HepG2 (cell line): ENCODE data around the gene TOR4A. TPM values are rescaled to one million over a fixed set of nuclear protein-coding genes. Genes with fewer than 3 reads are reported as not detected.

Source experiments
- ADNP ChIP-seq: sonication (generic); formaldehyde crosslinking; IDR thresholded peaks from 2 replicates; pipeline ENCODE4 v1.4.0; 2020; ENCODE audit warnings: missing genetic modification reagents
- CAMTA2 ChIP-seq: sonication (generic); formaldehyde crosslinking; IDR thresholded peaks from 2 replicates; pipeline ENCODE4 v1.4.0; 2020; ENCODE audit warnings: mild to moderate bottlenecking, missing genetic modification reagents, borderline replicate concordance
- DMAP1 ChIP-seq: IDR thresholded peaks from 2 replicates; pipeline ENCODE4 v1.6.1; 2016
- ETV5 ChIP-seq: IDR thresholded peaks from 2 replicates; pipeline ENCODE4 v1.6.1; 2018; ENCODE audit warnings: missing biosample characterization, missing genetic modification reagents, inconsistent platforms, borderline replicate concordance
- GABPB1 ChIP-seq: IDR thresholded peaks from 2 replicates; pipeline ENCODE4 v1.6.1; 2016; ENCODE audit warnings: mild to moderate bottlenecking, missing genetic modification reagents, moderate library complexity, missing compliant biosample characterization
- KDM1A ChIP-seq: IDR thresholded peaks from 2 replicates; pipeline ENCODE4 v1.6.1; 2016; ENCODE audit warnings: missing compliant biosample characterization
- KLF15 ChIP-seq: sonication (generic); formaldehyde crosslinking; IDR thresholded peaks from 2 replicates; pipeline ENCODE4 v1.8.1; 2023; ENCODE audit warnings: borderline replicate concordance, mild to moderate bottlenecking, inconsistent platforms, missing genetic modification reagents, mixed read lengths
- MEF2D ChIP-seq: sonication (generic); formaldehyde crosslinking; IDR thresholded peaks from 2 replicates; pipeline ENCODE4 v1.5.1; 2020; ENCODE audit warnings: mild to moderate bottlenecking, missing genetic modification reagents
- NR2C2 ChIP-seq: sonication (generic); formaldehyde crosslinking; IDR thresholded peaks from 2 replicates; pipeline ENCODE4 v1.4.0; 2020; ENCODE audit warnings: missing genetic modification reagents, mild to moderate bottlenecking, moderate library complexity, borderline replicate concordance
- NR2F6 ChIP-seq, 2 experiments: IDR thresholded peaks; 2 replicates each; pipeline ENCODE4 v1.6.1; 2016; ENCODE audit warnings: antibody characterized with exemption in 1 of 2, mild to moderate bottlenecking in 1 of 2
- NRL ChIP-seq: sonication (generic); formaldehyde crosslinking; IDR thresholded peaks from 2 replicates; pipeline ENCODE4 v1.5.0; 2020; ENCODE audit warnings: missing genetic modification reagents, mild to moderate bottlenecking, moderate library complexity, borderline replicate concordance
- PAX8 ChIP-seq: sonication (generic); formaldehyde crosslinking; IDR thresholded peaks from 2 replicates; pipeline ENCODE4 v1.8.0; 2022; ENCODE audit warnings: mild to moderate bottlenecking, missing genetic modification reagents, borderline replicate concordance
- SAP130 ChIP-seq: IDR thresholded peaks from 2 replicates; pipeline ENCODE4 v1.6.1; 2016; ENCODE audit warnings: low read depth
- SRSF1 ChIP-seq: fragments of 200-400 bp; formaldehyde crosslinking; optimal IDR thresholded peaks from 2 replicates; pipeline ENCODE3; 2017; ENCODE audit warnings: mild to moderate bottlenecking, low read depth, low read length, moderate library complexity
- THAP8 ChIP-seq: sonication (generic); formaldehyde crosslinking; IDR thresholded peaks from 2 replicates; pipeline ENCODE4 v1.5.1; 2020; ENCODE audit warnings: missing genetic modification reagents, mild to moderate bottlenecking, borderline replicate concordance
- ZNF367 ChIP-seq: sonication (generic); formaldehyde crosslinking; IDR thresholded peaks from 2 replicates; pipeline ENCODE4 v1.4.0; 2020; ENCODE audit warnings: missing genetic modification reagents, borderline replicate concordance
- ZNF501 ChIP-seq: sonication (generic); formaldehyde crosslinking; IDR thresholded peaks from 2 replicates; pipeline ENCODE4 v1.5.1; 2020; ENCODE audit warnings: mild to moderate bottlenecking, moderate library complexity, missing genetic modification reagents
- ZNF678 ChIP-seq: sonication (generic); formaldehyde crosslinking; IDR thresholded peaks from 2 replicates; pipeline ENCODE4 v1.4.0; 2020; ENCODE audit warnings: mild to moderate bottlenecking, missing genetic modification reagents
- ZNF883 ChIP-seq: sonication (generic); formaldehyde crosslinking; IDR thresholded peaks from 2 replicates; pipeline ENCODE4 v1.5.1; 2020; ENCODE audit warnings: mild to moderate bottlenecking, missing genetic modification reagents; ENCODE audit errors: not compliant biosample characterization
- polyA plus RNA-seq, 8 experiments: library from polyadenylated mRNA; depleted of rRNA in 3 of 8; stranded (reverse) in 7 of 8; unstranded in 1 of 8; fragments of >200 nt; fragmentation: Illumina TruSeq in 4 of 8; extraction: Trizol in 4 of 8; gene quantifications; 2 replicates each; pipeline versions ENCODE4 v1.2.1 to v1.2.3, GENCODE V29; 2011 to 2016; ENCODE audit warnings: low read depth in 4 of 8, missing spikeins in 1 of 8, mixed read lengths in 1 of 8; ENCODE audit not compliant: insufficient read depth in 1 of 8
- total RNA-seq, 5 experiments: library from RNA; depleted of rRNA; stranded (reverse); fragments of >200 nt; fragmentation: Illumina TruSeq; extraction: Trizol; gene quantifications; 2 replicates each; pipeline ENCODE4 v1.2.3, GENCODE V29; 2016; ENCODE audit warnings: low read depth in 1 of 5
- TF ChIP-seq, protein P1 (sequence below): sonication (generic); formaldehyde crosslinking; conservative IDR thresholded peaks from 2 replicates; pipeline ENCODE4 v1.8.0; 2022; ENCODE audit warnings: mild to moderate bottlenecking, moderate library complexity, missing genetic modification reagents
- TF ChIP-seq, protein P2 (sequence below): sonication (generic); formaldehyde crosslinking; IDR thresholded peaks from 2 replicates; pipeline ENCODE4 v1.4.0; 2020; ENCODE audit warnings: missing genetic modification reagents, borderline replicate concordance
- TF ChIP-seq, protein P3 (sequence below): sonication (generic); formaldehyde crosslinking; IDR thresholded peaks from 2 replicates; pipeline ENCODE4 v1.5.0; 2020; ENCODE audit warnings: mild to moderate bottlenecking, missing genetic modification reagents

The TOR4A gene
- total and polyA plus RNA-seq, 2 of the 13 experiments (the other 11 are each of a cell fraction or from before 2014, with no cell fraction given): 11.1 to 14.2 TPM

- TF ChIP-seq, protein P1, sequence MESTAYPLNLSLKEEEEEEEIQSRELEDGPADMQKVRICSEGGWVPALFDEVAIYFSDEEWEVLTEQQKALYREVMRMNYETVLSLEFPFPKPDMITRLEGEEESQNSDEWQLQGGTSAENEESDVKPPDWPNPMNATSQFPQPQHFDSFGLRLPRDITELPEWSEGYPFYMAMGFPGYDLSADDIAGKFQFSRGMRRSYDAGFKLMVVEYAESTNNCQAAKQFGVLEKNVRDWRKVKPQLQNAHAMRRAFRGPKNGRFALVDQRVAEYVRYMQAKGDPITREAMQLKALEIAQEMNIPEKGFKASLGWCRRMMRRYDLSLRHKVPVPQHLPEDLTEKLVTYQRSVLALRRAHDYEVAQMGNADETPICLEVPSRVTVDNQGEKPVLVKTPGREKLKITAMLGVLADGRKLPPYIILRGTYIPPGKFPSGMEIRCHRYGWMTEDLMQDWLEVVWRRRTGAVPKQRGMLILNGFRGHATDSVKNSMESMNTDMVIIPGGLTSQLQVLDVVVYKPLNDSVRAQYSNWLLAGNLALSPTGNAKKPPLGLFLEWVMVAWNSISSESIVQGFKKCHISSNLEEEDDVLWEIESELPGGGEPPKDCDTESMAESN (CRISPR knock-in tag): 0 out of 2 replicates have a peak, but pooled peaks have one; percentile 10
- TF ChIP-seq, protein P2, sequence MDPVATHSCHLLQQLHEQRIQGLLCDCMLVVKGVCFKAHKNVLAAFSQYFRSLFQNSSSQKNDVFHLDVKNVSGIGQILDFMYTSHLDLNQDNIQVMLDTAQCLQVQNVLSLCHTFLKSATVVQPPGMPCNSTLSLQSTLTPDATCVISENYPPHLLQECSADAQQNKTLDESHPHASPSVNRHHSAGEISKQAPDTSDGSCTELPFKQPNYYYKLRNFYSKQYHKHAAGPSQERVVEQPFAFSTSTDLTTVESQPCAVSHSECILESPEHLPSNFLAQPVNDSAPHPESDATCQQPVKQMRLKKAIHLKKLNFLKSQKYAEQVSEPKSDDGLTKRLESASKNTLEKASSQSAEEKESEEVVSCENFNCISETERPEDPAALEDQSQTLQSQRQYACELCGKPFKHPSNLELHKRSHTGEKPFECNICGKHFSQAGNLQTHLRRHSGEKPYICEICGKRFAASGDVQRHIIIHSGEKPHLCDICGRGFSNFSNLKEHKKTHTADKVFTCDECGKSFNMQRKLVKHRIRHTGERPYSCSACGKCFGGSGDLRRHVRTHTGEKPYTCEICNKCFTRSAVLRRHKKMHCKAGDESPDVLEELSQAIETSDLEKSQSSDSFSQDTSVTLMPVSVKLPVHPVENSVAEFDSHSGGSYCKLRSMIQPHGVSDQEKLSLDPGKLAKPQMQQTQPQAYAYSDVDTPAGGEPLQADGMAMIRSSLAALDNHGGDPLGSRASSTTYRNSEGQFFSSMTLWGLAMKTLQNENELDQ: no peak
- TF ChIP-seq KLF15 (CRISPR knock-in tag) (0 out of 2 replicates have a peak, but pooled peaks have one; percentile 14), NR2C2 (CRISPR knock-in tag) (no peak), CAMTA2 (CRISPR knock-in tag) (0 out of 2 replicates have a peak, but pooled peaks have one; percentile 30), SAP130 (CRISPR knock-in tag) (0 out of 2 replicates have a peak, but pooled peaks have one; percentile 8), DMAP1 (CRISPR knock-in tag) (0 out of 2 replicates have a peak, but pooled peaks have one; percentile 34), ZNF501 (CRISPR knock-in tag) (peak; percentile 20; the same call in 1 of the 2 replicates), ADNP (CRISPR knock-in tag) (no peak), THAP8 (CRISPR knock-in tag) (0 out of 2 replicates have a peak, but pooled peaks have one; percentile 54), ZNF367 (CRISPR knock-in tag) (no peak), KDM1A (CRISPR knock-in tag) (no peak), GABPB1 (CRISPR knock-in tag) (peak; percentile 51; the same call in 1 of the 2 replicates), ZNF678 (CRISPR knock-in tag) (peak; percentile 79; the same call in 1 of the 2 replicates), NRL (peak; percentile 68; the same call in 1 of the 2 replicates), MEF2D (no peak), NR2F6 (IDR thresholded peaks at IDR 0.05) (no peak), NR2F6 (CRISPR knock-in tag; IDR thresholded peaks at IDR 0.05) (no peak), ZNF883 (CRISPR knock-in tag) (peak; percentile 19), PAX8 (CRISPR knock-in tag) (0 out of 2 replicates have a peak, but pooled peaks have one; percentile 15), ETV5 (no peak), SRSF1 (no peak)
- TF ChIP-seq, protein P3, sequence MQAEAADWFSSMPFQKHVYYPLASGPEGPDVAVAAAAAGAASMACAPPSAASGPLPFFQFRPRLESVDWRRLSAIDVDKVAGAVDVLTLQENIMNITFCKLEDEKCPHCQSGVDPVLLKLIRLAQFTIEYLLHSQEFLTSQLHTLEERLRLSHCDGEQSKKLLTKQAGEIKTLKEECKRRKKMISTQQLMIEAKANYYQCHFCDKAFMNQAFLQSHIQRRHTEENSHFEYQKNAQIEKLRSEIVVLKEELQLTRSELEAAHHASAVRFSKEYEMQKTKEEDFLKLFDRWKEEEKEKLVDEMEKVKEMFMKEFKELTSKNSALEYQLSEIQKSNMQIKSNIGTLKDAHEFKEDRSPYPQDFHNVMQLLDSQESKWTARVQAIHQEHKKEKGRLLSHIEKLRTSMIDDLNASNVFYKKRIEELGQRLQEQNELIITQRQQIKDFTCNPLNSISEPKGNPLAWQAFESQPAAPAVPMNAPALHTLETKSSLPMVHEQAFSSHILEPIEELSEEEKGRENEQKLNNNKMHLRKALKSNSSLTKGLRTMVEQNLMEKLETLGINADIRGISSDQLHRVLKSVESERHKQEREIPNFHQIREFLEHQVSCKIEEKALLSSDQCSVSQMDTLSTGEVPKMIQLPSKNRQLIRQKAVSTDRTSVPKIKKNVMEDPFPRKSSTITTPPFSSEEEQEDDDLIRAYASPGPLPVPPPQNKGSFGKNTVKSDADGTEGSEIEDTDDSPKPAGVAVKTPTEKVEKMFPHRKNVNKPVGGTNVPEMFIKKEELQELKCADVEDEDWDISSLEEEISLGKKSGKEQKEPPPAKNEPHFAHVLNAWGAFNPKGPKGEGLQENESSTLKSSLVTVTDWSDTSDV (CRISPR knock-in tag): no peak
These were observed 17.2 kb downstream of the TOR4A start (continued) for GRCh38 chr9:137294681-137295237.
